PC-9 (cell line): ENCODE results near the gene JMJD1C. TPM values are rescaled to one million over a fixed set of nuclear protein-coding genes. Genes with fewer than 3 reads are reported as not detected.

Source experiments
- BruUV-seq: library from RNA; stranded (reverse); fragments of 400-500 nt; replicated peaks from 2 replicates; lab custom pipeline; 2021; lab: Mats Ljungman, UMichigan
- CTCF ChIA-PET: fragments of 300-600 bp; sonication (Branson Sonifier 250); formaldehyde crosslinking; loops from one replicate; lab custom pipeline; 2022; ENCODE audit warnings: antibody characterized with exemption; lab: Charles Lee
- POLR2A ChIA-PET: fragments of 300-600 bp; sonication (Branson Sonifier 250); formaldehyde crosslinking; loops from one replicate; lab custom pipeline; 2022; ENCODE audit warnings: antibody characterized with exemption; ENCODE audit not compliant: unreplicated experiment; lab: Charles Lee
- DNase-seq, 2 experiments: peaks; one replicate each; pipeline versions ENCODE4 v3.0.0 to v3.0.0-alpha.2; 2015 to 2022; ENCODE audit warnings: mixed read lengths in 1 of 2
- H2AFZ ChIP-seq: fragments of 200-600 bp; sonication (generic); 2 replicates; pipeline ENCODE4 v1.8.1; 2017; ENCODE audit warnings: antibody characterized with exemption
- H3F3A ChIP-seq: fragments of 200-600 bp; sonication (generic); 2 replicates; pipeline ENCODE4 v1.8.1; 2017; ENCODE audit warnings: antibody characterized with exemption, mild to moderate bottlenecking, low read depth; ENCODE audit not compliant: insufficient read depth
- H3K27ac ChIP-seq: fragments of 200-600 bp; sonication (generic); 2 replicates; pipeline ENCODE4 v1.6.1; 2016; ENCODE audit warnings: mixed run types
- H3K27me3 ChIP-seq: fragments of 200-600 bp; sonication (generic); 2 replicates; pipeline ENCODE4 v1.6.1; 2016; ENCODE audit warnings: low read depth, mixed run types; ENCODE audit not compliant: insufficient read depth
- H3K36me3 ChIP-seq: fragments of 200-600 bp; sonication (generic); 2 replicates; pipeline ENCODE4 v1.6.1; 2016; ENCODE audit warnings: low read depth, mixed run types
- H3K4me1 ChIP-seq: fragments of 200-600 bp; sonication (generic); replicated peaks from 2 replicates; pipeline ENCODE4 v1.6.1; 2016; ENCODE audit warnings: mixed run types; ENCODE audit not compliant: insufficient read depth
- H3K4me2 ChIP-seq: fragments of 200-600 bp; sonication (generic); 2 replicates; pipeline ENCODE4 v1.6.1; 2017; ENCODE audit warnings: mixed run types
- H3K4me3 ChIP-seq: fragments of 200-600 bp; sonication (generic); 2 replicates; pipeline ENCODE4 v1.6.1; 2016; ENCODE audit warnings: mixed run types
- H3K79me2 ChIP-seq: fragments of 200-600 bp; sonication (generic); 2 replicates; pipeline ENCODE4 v1.6.1; 2017; ENCODE audit warnings: low read depth, mixed run types
- H3K9me2 ChIP-seq: fragments of 200-600 bp; sonication (generic); 2 replicates; pipeline ENCODE4 v1.8.1; 2017; ENCODE audit warnings: mild to moderate bottlenecking; ENCODE audit not compliant: insufficient read depth
- H3K9me3 ChIP-seq: fragments of 200-600 bp; sonication (generic); 2 replicates; pipeline ENCODE4 v1.8.1; 2016; ENCODE audit warnings: low read depth; ENCODE audit not compliant: insufficient read depth
- H4K20me1 ChIP-seq: fragments of 200-600 bp; sonication (generic); 2 replicates; pipeline ENCODE4 v1.8.1; 2017; ENCODE audit not compliant: insufficient read depth
- CTCF ChIP-seq: fragments of 200-600 bp; sonication (generic); conservative IDR thresholded peaks from 2 replicates; pipeline ENCODE4 v1.6.1; 2017; ENCODE audit warnings: mixed run types, antibody characterized with exemption, mild to moderate bottlenecking, moderate library complexity
- EZH2 ChIP-seq: fragments of 200-600 bp; sonication (generic); IDR thresholded peaks from 2 replicates; pipeline ENCODE4 v1.8.0; 2017; ENCODE audit warnings: antibody characterized with exemption, low read depth
- intact Hi-C: fragments of 100-400 bp; cut with micrococcal nuclease; formaldehyde crosslinking; loops from one replicate; pipeline ENCODE4 v1.10.0; 2022; ENCODE audit not compliant: unreplicated experiment
- total RNA-seq: library from RNA; stranded (reverse); gene quantifications from 2 replicates; pipeline ENCODE4 v1.2.3, GENCODE V29; 2021

Gene JMJD1C
- total RNA-seq, 1 experiment from 2014 or later = 78.7 TPM

GRCh38 chr10:63143987-63144386 is 321.8 kb downstream of the JMJD1C start:
- no peaks in the 10 kb centered on the region for H3K4me1 ChIP-seq
- no peak overlapping the region for H2AFZ ChIP-seq
- no peaks in the 10 kb centered on the region for H3K27me3 ChIP-seq
- no peak overlapping the region for H3K4me3 ChIP-seq
- BruUV-seq = no TSS peak
- POLR2A ChIA-PET = no interaction called here
- H4K20me1 ChIP-seq = peaks cover 60% of the 10 kb centered on the region
- peaks cover 90% of the 10 kb centered on the region for H3K79me2 ChIP-seq
- no peaks in the 10 kb centered on the region for H3K9me2 ChIP-seq
- H3F3A ChIP-seq = no peaks in the 10 kb centered on the region
- intact Hi-C loops = no loop called here
- CTCF ChIA-PET = interaction anchor here (0.7 kb wide), 1 partner anchor 551 kb away, joined by 4 read pairs; no protein-coding TSS in a partner anchor
- no peak overlapping the region for H3K27ac ChIP-seq
- no peaks in the 10 kb centered on the region for H3K9me3 ChIP-seq
- no peak for DNase-seq
- H3K4me2 ChIP-seq = no peak overlapping the region
- no peak for TF ChIP-seq CTCF
- TF ChIP-seq EZH2 = no peak
- H3K36me3 ChIP-seq = peaks cover 7% of the 10 kb centered on the region

GRCh38 chr10:63142136-63142535 is 323.6 kb downstream of the JMJD1C start:
- Histone ChIP-seq H3K4me3 (no peak overlapping the region), H3K27ac (no peak overlapping the region), H3F3A (no peaks in the 10 kb centered on the region), H3K79me2 (peaks cover 95% of the 10 kb centered on the region), H3K4me2 (no peak overlapping the region), H3K9me2 (no peaks in the 10 kb centered on the region), H3K27me3 (no peaks in the 10 kb centered on the region), H3K9me3 (no peaks in the 10 kb centered on the region), H2AFZ (no peak overlapping the region), H4K20me1 (peaks cover 65% of the 10 kb centered on the region), H3K36me3 (peaks cover 7% of the 10 kb centered on the region), H3K4me1 (no peaks in the 10 kb centered on the region)
- ChIA-PET CTCF (no interaction called here), POLR2A (no interaction called here)
- no peak for DNase-seq
- intact Hi-C loops = no loop called here
- no peak for TF ChIP-seq CTCF
- no peak for TF ChIP-seq EZH2
- no TSS peak for BruUV-seq

GRCh38 chr10:63140077-63140476 is 325.7 kb downstream of the JMJD1C start:
- Histone ChIP-seq H3K36me3 (0 out of 2 replicates have a peak, but pooled peaks cover 7% of the 10 kb centered on the region), H4K20me1 (peaks cover 86% of the 10 kb centered on the region), H3K9me2 (no peaks in the 10 kb centered on the region), H3F3A (no peaks in the 10 kb centered on the region), H3K79me2 (peaks cover 97% of the 10 kb centered on the region), H3K4me1 (peaks cover 3% of the 10 kb centered on the region; the same call in 1 of the 2 replicates), H3K4me2 (no peak overlapping the region), H3K9me3 (no peaks in the 10 kb centered on the region), H3K27me3 (no peaks in the 10 kb centered on the region), H3K27ac (no peak overlapping the region), H2AFZ (no peak overlapping the region), H3K4me3 (no peak overlapping the region)
- intact Hi-C loops = no loop called here
- ChIA-PET CTCF (no interaction called here), POLR2A (no interaction called here)
- TF ChIP-seq CTCF (no peak), EZH2 (no peak)
- no peak for DNase-seq
- BruUV-seq = no TSS peak
